Parathyroid adenoma (tissue), 2 donors: Measurements from ENCODE around the gene CASD1.

ENCODE experiments used
- H2AFZ ChIP-seq: fragments of 300-600 bp; sonication (generic); one replicate; pipeline ENCODE4 v1.7.0; 2017; ENCODE audit warnings: antibody characterized with exemption, mild to moderate bottlenecking
- H3K27ac ChIP-seq: fragments of 300-600 bp; sonication (generic); one replicate; pipeline ENCODE4 v1.7.0; 2017
- H3K27me3 ChIP-seq: fragments of 300-600 bp; sonication (generic); one replicate; pipeline ENCODE4 v1.7.0; 2017; ENCODE audit warnings: low read length; ENCODE audit not compliant: control insufficient read depth, insufficient read depth
- H3K36me3 ChIP-seq: fragments of 300-600 bp; sonication (generic); one replicate; pipeline ENCODE4 v1.7.0; 2017; ENCODE audit warnings: low read length; ENCODE audit not compliant: control insufficient read depth, insufficient read depth
- H3K4me1 ChIP-seq: fragments of 300-600 bp; sonication (generic); one replicate; pipeline ENCODE4 v1.7.0; 2017; ENCODE audit warnings: control low read depth
- H3K4me2 ChIP-seq: fragments of 300-600 bp; sonication (generic); one replicate; pipeline ENCODE4 v1.7.0; 2017; ENCODE audit warnings: low read length
- H3K4me3 ChIP-seq: fragments of 300-600 bp; sonication (generic); one replicate; pipeline ENCODE4 v1.7.0; 2017; ENCODE audit warnings: low read depth, low read length
- H3K79me2 ChIP-seq: fragments of 300-600 bp; sonication (generic); one replicate; pipeline ENCODE4 v1.7.0; 2017; ENCODE audit warnings: control low read depth
- H3K9ac ChIP-seq: fragments of 300-600 bp; sonication (generic); one replicate; pipeline ENCODE4 v1.7.0; 2017; ENCODE audit warnings: mild to moderate bottlenecking
- H3K9me3 ChIP-seq: fragments of 300-600 bp; sonication (generic); one replicate; pipeline ENCODE4 v1.7.0; 2017; ENCODE audit warnings: low read length; ENCODE audit not compliant: control insufficient read depth
- TF ChIP-seq, protein P1 (sequence below): fragments of 300-600 bp; sonication (generic); IDR thresholded peaks from one replicate; pipeline ENCODE4 v1.7.0; 2017; ENCODE audit warnings: antibody characterized with exemption, mild to moderate bottlenecking
- donor health status: primary hyperparathyroidism.

The CASD1 gene

DNA sequence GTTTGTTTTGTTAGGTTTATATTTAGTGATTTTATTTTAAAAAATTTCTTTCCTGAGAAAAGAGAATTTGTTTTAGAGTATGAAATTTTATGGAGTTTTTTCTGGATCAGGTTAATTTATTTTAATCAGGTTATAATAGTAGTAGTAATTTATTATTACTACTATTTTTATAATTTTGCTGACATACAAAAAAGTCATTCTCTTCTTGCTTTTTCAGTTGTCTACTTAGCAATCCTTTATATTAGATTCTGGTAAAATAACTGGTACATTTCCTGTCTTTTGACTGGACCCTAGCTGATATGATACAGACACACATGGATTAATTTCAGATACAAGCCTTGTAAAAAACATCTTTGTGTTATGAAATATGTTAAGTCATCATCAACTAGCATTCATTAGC is 5.3 kb downstream of the CASD1 start:
- Histone ChIP-seq H3K36me3 (no peaks in the 10 kb centered on the region), H3K4me1 (peaks cover 9% of the 10 kb centered on the region), H3K4me3 (no peak overlapping the region), H3K27ac (no peak overlapping the region), H3K79me2 (peaks cover 8% of the 10 kb centered on the region), H3K9ac (no peak overlapping the region), H3K27me3 (no peaks in the 10 kb centered on the region), H2AFZ (no peak overlapping the region), H3K4me2 (no peak overlapping the region), H3K9me3 (no peaks in the 10 kb centered on the region)
- TF ChIP-seq, protein P1, sequence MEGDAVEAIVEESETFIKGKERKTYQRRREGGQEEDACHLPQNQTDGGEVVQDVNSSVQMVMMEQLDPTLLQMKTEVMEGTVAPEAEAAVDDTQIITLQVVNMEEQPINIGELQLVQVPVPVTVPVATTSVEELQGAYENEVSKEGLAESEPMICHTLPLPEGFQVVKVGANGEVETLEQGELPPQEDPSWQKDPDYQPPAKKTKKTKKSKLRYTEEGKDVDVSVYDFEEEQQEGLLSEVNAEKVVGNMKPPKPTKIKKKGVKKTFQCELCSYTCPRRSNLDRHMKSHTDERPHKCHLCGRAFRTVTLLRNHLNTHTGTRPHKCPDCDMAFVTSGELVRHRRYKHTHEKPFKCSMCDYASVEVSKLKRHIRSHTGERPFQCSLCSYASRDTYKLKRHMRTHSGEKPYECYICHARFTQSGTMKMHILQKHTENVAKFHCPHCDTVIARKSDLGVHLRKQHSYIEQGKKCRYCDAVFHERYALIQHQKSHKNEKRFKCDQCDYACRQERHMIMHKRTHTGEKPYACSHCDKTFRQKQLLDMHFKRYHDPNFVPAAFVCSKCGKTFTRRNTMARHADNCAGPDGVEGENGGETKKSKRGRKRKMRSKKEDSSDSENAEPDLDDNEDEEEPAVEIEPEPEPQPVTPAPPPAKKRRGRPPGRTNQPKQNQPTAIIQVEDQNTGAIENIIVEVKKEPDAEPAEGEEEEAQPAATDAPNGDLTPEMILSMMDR, result no peak

DNA sequence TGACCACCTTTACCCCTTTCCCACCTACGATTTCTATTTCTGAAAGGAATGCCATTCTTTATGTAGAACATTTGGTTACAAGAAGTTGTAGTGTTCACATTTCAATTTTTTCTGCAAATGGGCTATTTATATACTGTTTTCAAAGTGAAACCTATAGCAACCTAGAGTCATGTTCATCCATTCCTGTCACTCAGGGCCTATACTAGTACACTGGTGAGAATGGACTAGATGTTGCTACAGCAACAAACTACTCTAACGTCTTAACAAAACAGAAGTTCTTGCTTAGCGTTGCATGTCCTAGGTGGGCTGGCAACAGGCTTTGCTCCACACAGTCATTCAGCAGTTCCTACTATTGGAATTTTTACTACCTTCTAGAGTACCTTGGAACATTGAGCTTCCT is 16.3 kb downstream of the CASD1 start:
- H3K27me3 ChIP-seq, result no peaks in the 10 kb centered on the region
- no peak overlapping the region for H3K27ac ChIP-seq
- H3K4me3 ChIP-seq, result no peak overlapping the region
- no peak overlapping the region for H3K9ac ChIP-seq
- no peak overlapping the region for H3K4me2 ChIP-seq
- no peak overlapping the region for H2AFZ ChIP-seq
- H3K4me1 ChIP-seq, result no peaks in the 10 kb centered on the region
- H3K9me3 ChIP-seq, result no peaks in the 10 kb centered on the region
- H3K79me2 ChIP-seq, result no peaks in the 10 kb centered on the region
- TF ChIP-seq, protein P1, result no peak
- no peaks in the 10 kb centered on the region for H3K36me3 ChIP-seq

DNA sequence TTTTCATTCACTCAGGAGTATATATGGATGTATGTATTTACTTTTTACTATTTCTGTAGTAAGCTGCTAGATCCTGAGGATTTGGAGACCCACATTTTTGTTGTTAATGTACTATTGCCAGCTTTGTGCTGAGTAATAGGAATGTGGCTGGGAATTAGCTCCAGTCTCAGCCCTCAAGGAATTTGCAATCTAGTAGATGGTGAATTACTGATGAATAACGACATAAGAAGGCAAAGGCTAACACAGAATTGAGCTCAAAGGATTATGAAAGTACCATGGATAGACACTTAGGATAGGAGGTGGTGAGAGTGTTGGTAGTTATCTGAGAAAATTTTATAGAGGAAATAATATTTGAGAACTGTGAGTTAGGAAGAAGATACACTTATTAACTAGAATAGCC is 19.9 kb downstream of the CASD1 start:
- no peak overlapping the region for H3K27ac ChIP-seq
- no peaks in the 10 kb centered on the region for H3K36me3 ChIP-seq
- TF ChIP-seq, protein P1, result no peak
- H3K27me3 ChIP-seq, result no peaks in the 10 kb centered on the region
- H3K9ac ChIP-seq, result no peak overlapping the region
- no peaks in the 10 kb centered on the region for H3K79me2 ChIP-seq
- no peak overlapping the region for H3K4me3 ChIP-seq
- no peaks in the 10 kb centered on the region for H3K9me3 ChIP-seq
- H3K4me1 ChIP-seq, result no peaks in the 10 kb centered on the region
- H2AFZ ChIP-seq, result no peak overlapping the region
- no peak overlapping the region for H3K4me2 ChIP-seq

DNA sequence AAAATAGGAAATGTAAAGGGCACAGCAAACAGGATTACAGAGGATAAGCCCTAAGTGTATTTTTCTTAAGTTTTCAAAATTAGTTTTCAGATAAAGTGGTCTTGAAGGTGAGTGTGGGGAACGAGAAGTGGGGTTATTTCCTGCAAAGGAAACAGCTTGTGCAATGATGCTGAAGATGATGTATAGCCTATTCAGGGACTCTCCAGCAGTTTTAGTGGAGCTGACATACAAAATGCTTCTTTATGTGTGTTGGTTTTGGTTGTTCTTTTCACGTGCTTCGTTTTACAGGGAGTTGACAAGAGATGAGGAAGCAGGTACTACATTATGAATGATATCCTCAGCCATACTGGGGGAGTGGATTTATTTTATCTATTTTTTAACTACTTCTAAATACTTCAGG is 20.5 kb downstream of the CASD1 start:
- H3K9ac ChIP-seq, result no peak overlapping the region
- H3K36me3 ChIP-seq, result no peaks in the 10 kb centered on the region
- no peak overlapping the region for H3K4me3 ChIP-seq
- no peaks in the 10 kb centered on the region for H3K4me1 ChIP-seq
- TF ChIP-seq, protein P1, result no peak
- no peaks in the 10 kb centered on the region for H3K79me2 ChIP-seq
- H2AFZ ChIP-seq, result no peak overlapping the region
- H3K9me3 ChIP-seq, result no peaks in the 10 kb centered on the region
- H3K4me2 ChIP-seq, result no peak overlapping the region
- H3K27me3 ChIP-seq, result no peaks in the 10 kb centered on the region
- H3K27ac ChIP-seq, result no peak overlapping the region

DNA sequence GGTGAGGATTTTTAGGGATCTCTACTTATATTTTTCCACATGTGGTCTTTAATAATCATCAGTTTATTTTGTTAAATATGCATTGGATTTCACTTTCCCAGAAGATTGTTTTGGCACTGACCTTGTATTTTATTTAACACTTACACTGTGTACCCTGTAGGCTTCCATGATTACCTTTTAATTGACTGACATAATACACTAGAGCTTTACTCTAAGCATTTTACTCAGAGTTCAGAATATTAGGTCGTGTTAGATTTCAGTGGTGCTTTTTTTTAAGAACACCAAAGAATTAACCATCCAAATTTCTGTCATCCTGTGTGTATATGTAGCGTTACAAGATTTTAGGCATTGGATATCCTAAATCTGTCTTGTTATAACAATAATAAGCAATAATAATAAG is 23.1 kb downstream of the CASD1 start:
- Histone ChIP-seq H3K9me3 (no peaks in the 10 kb centered on the region), H3K36me3 (no peaks in the 10 kb centered on the region), H3K27me3 (no peaks in the 10 kb centered on the region), H3K27ac (no peak overlapping the region), H3K79me2 (no peaks in the 10 kb centered on the region), H3K4me2 (no peak overlapping the region), H3K4me3 (no peak overlapping the region), H2AFZ (no peak overlapping the region), H3K9ac (no peak overlapping the region), H3K4me1 (no peaks in the 10 kb centered on the region)
- TF ChIP-seq, protein P1, result no peak
